DOHH2 (cell line): Measurements from ENCODE around the gene GBP2.

Experiments used
- H3F3A ChIP-seq: fragments of 200-600 bp; sonication (generic), shearing (Covaris generic); 2 replicates; pipeline ENCODE4 v1.6.0; 2016; ENCODE audit warnings: antibody characterized with exemption, mild to moderate bottlenecking; ENCODE audit not compliant: control insufficient read depth, insufficient read depth
- H3K27ac ChIP-seq: fragments of 200-600 bp; sonication (generic); 2 replicates; pipeline ENCODE4 v1.5.1; 2014; ENCODE audit warnings: low read depth, mild to moderate bottlenecking, low read length, moderate library complexity
- H3K27me3 ChIP-seq: fragments of 200-600 bp; sonication (generic); 2 replicates; pipeline ENCODE4 v1.6.1; 2014; ENCODE audit warnings: mild to moderate bottlenecking, low read length, mixed read lengths; ENCODE audit not compliant: control insufficient read depth
- H3K36me3 ChIP-seq: fragments of 200-600 bp; sonication (generic); 2 replicates; pipeline ENCODE4 v1.6.1; 2014; ENCODE audit warnings: mild to moderate bottlenecking, low read length, moderate library complexity, mixed read lengths; ENCODE audit not compliant: control insufficient read depth
- H3K4me1 ChIP-seq: fragments of 200-600 bp; sonication (generic); 2 replicates; pipeline ENCODE4 v1.6.1; 2014; ENCODE audit warnings: mild to moderate bottlenecking, low read length, mixed read lengths; ENCODE audit not compliant: control insufficient read depth
- H3K4me2 ChIP-seq: fragments of 200-600 bp; sonication (generic); 2 replicates; pipeline ENCODE4 v1.6.0; 2014; ENCODE audit warnings: mild to moderate bottlenecking, low read length, moderate library complexity
- H3K4me3 ChIP-seq: fragments of 200-600 bp; sonication (generic); 2 replicates; pipeline ENCODE4 v1.5.1; 2014; ENCODE audit warnings: mild to moderate bottlenecking, low read length, mixed read lengths
- H3K79me2 ChIP-seq: fragments of 200-600 bp; sonication (generic); 2 replicates; pipeline ENCODE4 v1.6.1; 2014; ENCODE audit warnings: mild to moderate bottlenecking, low read length, mixed read lengths; ENCODE audit not compliant: control insufficient read depth
- H3K9me2 ChIP-seq: fragments of 200-600 bp; sonication (generic); replicated peaks from 2 replicates; pipeline ENCODE4 v1.6.1; 2014; ENCODE audit warnings: mild to moderate bottlenecking, low read length, mixed read lengths; ENCODE audit not compliant: control insufficient read depth
- H3K9me3 ChIP-seq: fragments of 200-600 bp; sonication (generic); 2 replicates; pipeline ENCODE4 v1.6.1; 2014; ENCODE audit warnings: antibody characterized with exemption, low read length, mixed read lengths; ENCODE audit not compliant: control insufficient read depth, insufficient read depth
- H4K20me1 ChIP-seq: fragments of 200-600 bp; sonication (generic); 2 replicates; pipeline ENCODE4 v1.6.0; 2014; ENCODE audit warnings: low read depth, mild to moderate bottlenecking, antibody characterized with exemption, low read length, moderate library complexity; ENCODE audit not compliant: control insufficient read depth, insufficient read depth
- EZH2phosphoT487 ChIP-seq: fragments of 200-600 bp; sonication (generic); IDR thresholded peaks from 2 replicates; pipeline ENCODE4 v1.6.1; 2017; ENCODE audit warnings: borderline replicate concordance, mild to moderate bottlenecking, antibody characterized with exemption, low read length, moderate library complexity, mixed read lengths
- TF ChIP-seq, protein P1 (sequence below): fragments of 200-600 bp; sonication (generic); IDR thresholded peaks from one replicate; pipeline ENCODE4 v1.5.1; 2014; ENCODE audit warnings: antibody characterized with exemption, mild to moderate bottlenecking, low read depth, low read length; ENCODE audit not compliant: poor library complexity, severe bottlenecking

GBP2 gene, protein sequence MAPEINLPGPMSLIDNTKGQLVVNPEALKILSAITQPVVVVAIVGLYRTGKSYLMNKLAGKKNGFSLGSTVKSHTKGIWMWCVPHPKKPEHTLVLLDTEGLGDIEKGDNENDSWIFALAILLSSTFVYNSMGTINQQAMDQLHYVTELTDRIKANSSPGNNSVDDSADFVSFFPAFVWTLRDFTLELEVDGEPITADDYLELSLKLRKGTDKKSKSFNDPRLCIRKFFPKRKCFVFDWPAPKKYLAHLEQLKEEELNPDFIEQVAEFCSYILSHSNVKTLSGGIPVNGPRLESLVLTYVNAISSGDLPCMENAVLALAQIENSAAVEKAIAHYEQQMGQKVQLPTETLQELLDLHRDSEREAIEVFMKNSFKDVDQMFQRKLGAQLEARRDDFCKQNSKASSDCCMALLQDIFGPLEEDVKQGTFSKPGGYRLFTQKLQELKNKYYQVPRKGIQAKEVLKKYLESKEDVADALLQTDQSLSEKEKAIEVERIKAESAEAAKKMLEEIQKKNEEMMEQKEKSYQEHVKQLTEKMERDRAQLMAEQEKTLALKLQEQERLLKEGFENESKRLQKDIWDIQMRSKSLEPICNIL

DNA sequence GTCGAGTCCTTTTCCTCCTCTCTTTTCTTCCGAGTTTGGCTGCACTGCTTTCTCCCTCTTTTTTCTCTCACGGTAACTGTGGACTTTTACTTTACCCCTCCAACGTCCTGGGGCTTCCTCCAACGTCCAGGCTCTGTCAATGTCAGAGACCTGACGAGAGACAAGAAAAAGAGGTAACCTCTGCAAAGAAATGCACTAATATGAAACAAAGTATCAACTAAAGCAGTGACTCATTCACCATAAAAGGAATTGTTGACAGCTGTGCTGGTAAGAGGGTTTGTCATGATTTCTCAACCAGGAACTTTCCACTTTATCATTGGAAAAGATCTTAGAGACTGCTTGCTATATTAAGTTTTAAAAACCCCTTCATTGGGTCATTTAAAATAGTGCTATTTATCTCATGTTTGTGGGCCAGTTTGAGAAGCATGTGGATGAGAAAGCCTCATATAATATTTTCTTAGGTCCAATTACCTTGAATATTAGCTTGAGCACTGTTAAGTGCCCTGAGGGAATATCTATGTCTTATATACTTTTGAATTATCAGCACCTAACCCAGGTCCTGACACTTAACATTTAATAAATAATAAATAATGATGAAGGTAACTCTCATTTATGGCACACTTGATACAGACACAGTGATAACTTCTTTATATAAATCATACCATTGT lies at the start of gene GBP2:
GBP2 (minus strand) TSS at position 202 of the 668 bp plus-strand sequence. CDS start 4,148 bp downstream, outside the sequence.
- Histone ChIP-seq H3K27me3 (no peaks in the 10 kb centered on the region), H3K27ac (no peak within 1 kb of the TSS), H3F3A (no peaks in the 10 kb centered on the region), H3K36me3 (no peaks in the 10 kb centered on the region), H3K4me3 (no peak within 1 kb of the TSS), H3K4me1 (no peaks in the 10 kb centered on the region), H3K79me2 (no peaks in the 10 kb centered on the region), H3K9me2 (no peaks in the 10 kb centered on the region), H3K9me3 (no peaks in the 10 kb centered on the region), H4K20me1 (no peaks in the 10 kb centered on the region), H3K4me2 (no peak within 1 kb of the TSS)
- TF ChIP-seq, protein P1, sequence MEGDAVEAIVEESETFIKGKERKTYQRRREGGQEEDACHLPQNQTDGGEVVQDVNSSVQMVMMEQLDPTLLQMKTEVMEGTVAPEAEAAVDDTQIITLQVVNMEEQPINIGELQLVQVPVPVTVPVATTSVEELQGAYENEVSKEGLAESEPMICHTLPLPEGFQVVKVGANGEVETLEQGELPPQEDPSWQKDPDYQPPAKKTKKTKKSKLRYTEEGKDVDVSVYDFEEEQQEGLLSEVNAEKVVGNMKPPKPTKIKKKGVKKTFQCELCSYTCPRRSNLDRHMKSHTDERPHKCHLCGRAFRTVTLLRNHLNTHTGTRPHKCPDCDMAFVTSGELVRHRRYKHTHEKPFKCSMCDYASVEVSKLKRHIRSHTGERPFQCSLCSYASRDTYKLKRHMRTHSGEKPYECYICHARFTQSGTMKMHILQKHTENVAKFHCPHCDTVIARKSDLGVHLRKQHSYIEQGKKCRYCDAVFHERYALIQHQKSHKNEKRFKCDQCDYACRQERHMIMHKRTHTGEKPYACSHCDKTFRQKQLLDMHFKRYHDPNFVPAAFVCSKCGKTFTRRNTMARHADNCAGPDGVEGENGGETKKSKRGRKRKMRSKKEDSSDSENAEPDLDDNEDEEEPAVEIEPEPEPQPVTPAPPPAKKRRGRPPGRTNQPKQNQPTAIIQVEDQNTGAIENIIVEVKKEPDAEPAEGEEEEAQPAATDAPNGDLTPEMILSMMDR: no peak
- TF ChIP-seq EZH2phosphoT487: no peak

- no peaks in the 10 kb centered on the region for H3K36me3 ChIP-seq
- H3K9me2 ChIP-seq: no peaks in the 10 kb centered on the region
- no peaks in the 10 kb centered on the region for H3K27me3 ChIP-seq
- no peaks in the 10 kb centered on the region for H3F3A ChIP-seq
- H3K4me2 ChIP-seq: no peak overlapping the region
- H3K4me3 ChIP-seq: no peak overlapping the region
- no peaks in the 10 kb centered on the region for H3K9me3 ChIP-seq
- H3K27ac ChIP-seq: no peak overlapping the region
- no peaks in the 10 kb centered on the region for H4K20me1 ChIP-seq
- no peaks in the 10 kb centered on the region for H3K79me2 ChIP-seq
- no peaks in the 10 kb centered on the region for H3K4me1 ChIP-seq
- no peak for TF ChIP-seq EZH2phosphoT487
- TF ChIP-seq, protein P1: no peak
Measured at GRCh38 chr1:89174491-89174890, 48.6 kb upstream of the GBP2 start.

GRCh38 chr1:89172468-89173143 lies 46.7 kb upstream of the GBP2 start:
- no peaks in the 10 kb centered on the region for H3F3A ChIP-seq
- H3K4me3 ChIP-seq: no peak overlapping the region
- TF ChIP-seq, protein P1: no peak
- TF ChIP-seq EZH2phosphoT487: no peak
- H3K36me3 ChIP-seq: no peaks in the 10 kb centered on the region
- no peaks in the 10 kb centered on the region for H3K27me3 ChIP-seq
- H3K4me2 ChIP-seq: no peak overlapping the region
- H3K4me1 ChIP-seq: no peaks in the 10 kb centered on the region
- no peaks in the 10 kb centered on the region for H3K9me3 ChIP-seq
- H3K9me2 ChIP-seq: no peaks in the 10 kb centered on the region
- H3K27ac ChIP-seq: no peak overlapping the region
- H4K20me1 ChIP-seq: no peaks in the 10 kb centered on the region
- no peaks in the 10 kb centered on the region for H3K79me2 ChIP-seq
